AG08396 (cell line): ENCODE measurements around the gene R3HDM2.

Experiments used
- DNase-seq: peaks from one replicate; pipeline ENCODE4 v3.0.0; 2012; ENCODE audit warnings: low spot score, mixed read lengths

Gene R3HDM2

DNA sequence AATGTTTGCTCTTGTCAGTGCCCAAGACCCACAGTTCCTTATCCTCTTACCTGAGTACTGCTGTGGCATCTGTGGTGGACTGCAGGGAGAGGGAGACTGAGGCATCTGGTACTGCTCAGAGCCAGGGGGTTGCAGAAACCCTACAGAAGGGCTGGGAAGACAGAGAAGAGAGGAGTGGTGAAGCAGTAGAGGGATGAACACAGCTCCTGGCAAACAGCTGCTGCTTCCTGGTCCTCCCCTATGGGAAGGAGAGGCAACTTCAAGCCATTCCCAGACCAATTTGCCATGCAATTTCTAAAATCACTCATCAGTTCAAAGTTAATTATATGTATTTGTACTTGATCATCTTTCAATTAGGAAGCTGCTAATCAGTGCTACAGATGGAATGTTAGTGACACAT, 164.2 kb downstream of the R3HDM2 start:
- DNase-seq, result no peak

DNA sequence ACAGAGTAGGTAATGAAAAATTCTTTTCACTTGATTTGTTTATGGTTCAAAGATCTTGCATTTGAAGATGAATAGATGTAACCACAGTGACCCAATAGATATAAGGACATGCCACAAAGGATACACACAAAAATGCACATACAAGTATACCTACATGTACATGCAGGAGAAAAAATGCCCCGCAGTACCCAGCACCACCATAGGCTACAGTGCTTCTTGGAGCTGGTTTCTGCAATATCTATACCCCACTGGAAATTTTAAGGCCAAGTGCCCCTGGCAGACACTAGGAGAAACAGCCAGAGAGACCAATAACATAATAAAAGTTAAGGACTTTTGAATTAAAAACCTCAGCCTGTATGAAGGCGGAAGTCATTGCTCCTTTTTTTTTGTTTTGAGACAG, 167.7 kb downstream of the R3HDM2 start:
- no peak for DNase-seq

DNA sequence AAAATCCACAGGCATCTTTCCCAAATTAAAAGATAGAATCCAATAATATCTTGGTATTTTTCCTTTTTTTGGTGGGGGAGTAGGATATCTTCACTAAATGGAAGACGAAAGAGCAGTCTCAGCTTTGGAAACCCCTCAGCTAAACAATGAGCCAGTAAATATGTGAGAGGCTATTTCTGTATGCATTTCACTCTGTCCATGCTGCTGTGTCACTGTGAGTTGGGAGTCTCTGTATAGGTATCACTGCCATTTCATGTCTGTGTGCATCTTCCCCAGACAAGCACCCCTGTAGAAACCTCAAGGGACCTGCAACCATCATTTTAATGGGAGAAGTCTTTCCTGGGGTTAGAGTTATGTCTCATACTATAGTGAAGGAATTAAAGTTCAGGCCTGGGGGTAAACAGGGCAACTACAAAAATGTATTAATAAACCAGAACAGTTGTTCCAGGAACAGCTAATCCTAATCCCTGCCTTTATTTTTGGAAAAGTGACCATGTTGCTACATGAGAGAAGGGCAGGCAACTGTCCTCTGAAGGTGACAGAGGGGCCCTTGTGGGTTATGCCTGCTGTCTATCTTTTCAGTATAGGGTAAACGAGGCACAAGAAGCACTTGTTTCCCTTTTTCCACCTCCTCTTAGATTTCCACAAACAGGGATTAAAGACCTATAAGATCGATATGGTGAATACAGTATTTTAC, 168.6 kb downstream of the R3HDM2 start:
- DNase-seq, result no peak

DNA sequence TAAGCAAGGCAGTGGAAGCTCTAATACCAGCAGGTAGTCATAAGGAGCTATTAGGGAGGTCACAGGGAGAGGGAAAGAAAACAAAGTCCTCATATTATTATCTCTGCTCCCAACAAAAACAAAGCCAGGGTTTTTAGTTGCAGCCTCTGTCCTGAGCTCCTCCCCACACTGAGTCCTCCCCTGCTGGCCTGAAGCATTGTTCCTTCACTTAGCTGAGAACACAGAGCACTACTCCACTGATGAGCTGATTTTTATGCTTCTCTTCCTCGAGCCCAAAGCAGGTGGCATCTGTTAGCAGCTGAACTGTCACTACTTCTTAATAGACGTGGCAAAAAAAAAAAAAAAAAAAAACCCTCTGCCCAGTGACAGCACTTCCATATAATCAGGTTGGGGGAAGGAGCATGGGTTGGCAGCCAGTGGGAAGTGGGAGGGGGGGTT, 169.4 kb downstream of the R3HDM2 start:
- DNase-seq, result no peak

DNA sequence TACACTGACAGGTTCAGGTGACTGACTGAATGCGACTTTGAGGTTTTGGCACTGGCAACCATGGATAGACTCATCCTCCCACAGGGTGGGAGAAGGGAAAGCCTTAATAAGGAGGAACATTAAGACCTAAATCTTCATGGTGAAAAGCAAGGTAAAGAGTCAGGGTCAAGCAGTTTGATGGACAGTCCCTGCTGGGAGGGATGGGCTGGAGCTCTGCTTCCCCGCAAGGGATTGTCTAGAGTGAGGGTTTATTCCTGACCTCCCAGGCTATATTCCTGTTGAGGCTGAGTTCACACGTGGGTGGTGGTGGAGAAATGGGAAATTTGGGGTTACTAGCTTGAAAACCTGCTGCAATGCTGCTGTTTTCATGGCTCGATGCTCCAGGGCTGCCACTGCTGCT, 170.5 kb downstream of the R3HDM2 start:
- no peak for DNase-seq

DNA sequence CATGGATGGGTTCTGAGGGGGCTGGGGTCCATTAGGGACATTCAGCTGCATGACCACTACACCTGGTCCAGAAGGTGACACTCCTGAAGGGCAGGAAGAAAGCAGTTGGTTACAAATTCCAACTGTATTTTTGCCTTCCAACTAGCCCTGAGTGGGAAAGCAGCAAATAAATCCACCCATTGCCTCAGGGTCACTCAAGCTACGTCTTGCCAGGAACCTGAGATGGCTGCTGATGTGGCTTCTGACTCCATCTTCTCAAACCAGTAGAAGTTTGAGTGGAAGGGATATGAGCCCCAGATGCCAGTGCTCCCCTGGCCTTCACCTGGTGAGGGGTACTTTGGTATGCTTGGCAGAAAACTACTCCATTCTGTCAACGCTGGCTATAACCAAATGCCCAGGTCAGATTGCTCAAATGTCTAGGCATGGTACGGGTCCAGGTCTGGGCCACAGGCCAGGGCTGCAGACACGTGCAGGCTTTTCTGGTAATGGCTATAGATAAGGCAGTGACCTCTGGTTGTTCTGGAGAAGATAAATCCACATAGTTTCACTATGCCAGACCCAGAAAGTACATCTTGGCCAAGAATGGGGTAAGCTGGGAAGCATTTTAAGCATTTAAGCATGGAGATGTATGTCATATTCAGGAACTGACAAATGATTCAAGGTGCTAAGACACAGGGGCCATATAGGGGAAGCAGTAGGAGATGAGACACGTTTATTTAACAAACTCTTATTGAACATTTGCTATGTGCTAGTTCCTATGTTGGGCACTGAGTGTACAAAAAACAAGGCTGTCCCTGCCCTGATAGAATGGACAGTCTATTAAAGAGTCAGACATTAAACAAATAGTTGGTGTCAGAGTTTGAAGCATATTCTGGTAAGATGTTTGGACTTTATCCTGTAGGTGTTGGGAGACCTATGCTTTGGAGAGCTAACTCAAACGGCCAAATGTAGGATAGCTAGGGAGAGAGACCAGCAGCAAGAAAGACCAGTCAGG, 171.6 kb downstream of the R3HDM2 start:
- no peak for DNase-seq

DNA sequence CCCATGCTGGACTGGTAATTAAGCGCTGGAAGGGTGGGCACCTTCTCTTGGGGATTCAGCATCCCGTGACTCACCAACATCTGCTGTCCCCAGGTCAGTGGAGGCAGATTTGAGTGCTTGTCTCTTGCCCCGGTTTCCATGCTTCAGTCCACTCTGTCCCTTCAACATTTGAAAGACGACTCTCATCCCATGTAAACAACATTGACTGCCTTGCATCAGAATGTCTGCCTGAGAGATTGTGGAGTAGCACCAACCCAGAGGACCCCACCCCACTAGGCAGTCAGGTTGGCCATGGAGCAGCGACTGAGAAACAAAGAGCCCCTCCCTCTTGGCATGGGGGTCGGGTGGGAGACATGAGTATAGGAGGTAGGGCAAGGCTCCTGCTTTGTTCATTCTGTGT, 174.9 kb downstream of the R3HDM2 start:
- no peak for DNase-seq

DNA sequence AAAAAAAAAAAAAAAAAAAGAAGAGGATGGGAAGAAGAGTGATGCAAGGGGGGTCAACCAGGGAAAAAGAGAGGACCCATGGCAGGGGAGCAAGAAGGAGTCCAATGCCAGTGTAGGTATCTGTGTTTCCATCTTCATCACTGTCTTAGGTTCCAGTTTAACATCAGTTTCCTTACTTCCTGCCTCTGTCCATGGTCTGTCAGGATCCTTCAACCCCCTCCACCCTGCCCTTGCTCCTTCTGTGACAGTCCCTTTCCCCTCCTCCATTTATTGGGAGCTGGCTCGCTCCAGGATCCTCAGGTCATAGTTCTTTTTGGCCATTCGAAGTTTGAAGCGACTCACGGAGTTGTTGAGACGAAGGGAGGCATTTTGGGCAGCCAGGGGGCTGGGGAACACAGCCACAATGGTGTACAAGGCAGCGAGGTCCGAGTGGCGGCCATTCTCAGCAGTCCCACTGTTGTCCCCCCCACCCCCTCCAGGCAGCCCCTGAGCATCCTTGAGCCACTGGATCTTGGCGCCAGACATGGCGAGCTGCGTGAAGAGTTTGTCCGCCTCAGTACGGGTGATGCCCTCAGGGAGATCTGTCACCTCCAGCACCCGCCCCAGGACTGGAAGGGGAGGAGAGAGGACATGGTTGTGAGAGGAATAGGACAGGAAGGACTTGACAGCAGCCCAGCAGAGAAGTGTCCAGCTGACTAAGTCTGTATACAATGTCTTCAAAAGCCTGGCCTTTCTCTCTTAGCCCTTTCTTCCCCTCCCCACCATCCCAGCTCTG, 176.2 kb downstream of the R3HDM2 start:
- DNase-seq, result no peak

DNA sequence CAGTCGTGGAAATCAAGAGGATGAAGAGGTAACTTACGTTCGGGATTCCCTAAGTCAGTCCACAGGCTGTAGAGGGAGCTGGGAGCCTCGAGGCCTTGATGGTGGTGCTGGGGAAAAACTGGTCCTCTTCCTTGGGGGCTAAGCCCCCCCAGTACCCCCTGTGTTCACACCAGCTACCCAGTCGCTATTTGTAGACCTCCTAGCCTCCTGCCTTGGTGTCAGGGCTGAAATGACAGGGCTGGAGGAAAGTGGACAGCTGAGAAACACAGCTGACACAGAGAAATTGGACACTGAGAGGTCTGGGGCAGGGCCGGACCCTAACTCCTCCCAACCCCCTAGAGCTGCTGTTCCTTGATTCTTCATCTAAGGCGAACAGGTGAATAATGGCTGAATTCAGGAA, 179.9 kb downstream of the R3HDM2 start, which contains the start of gene STAC3:
STAC3 (minus strand) TSS at position 232 of the 400 bp plus-strand sequence. CDS start 1,551 bp downstream, outside the sequence.
- DNase-seq, result no peak

DNA sequence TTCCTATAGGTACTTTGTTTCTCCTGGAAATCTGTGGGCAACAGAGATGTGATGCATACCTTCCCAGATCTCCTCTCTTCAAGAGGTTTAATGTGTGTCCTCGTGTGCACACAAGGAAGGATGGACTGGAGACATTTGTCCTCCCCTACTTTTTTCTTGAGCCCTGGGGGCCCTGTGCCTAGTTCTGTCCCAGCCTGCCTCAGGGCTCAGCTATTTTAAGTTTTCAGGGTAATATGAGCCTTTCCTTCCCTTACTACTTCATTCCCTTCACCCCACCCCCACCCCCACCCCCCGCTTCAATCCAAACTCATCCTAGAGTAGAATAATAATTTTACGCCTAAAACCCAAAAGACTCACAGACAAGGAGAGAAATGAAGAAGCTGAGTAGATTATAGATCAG, 180.3 kb downstream of the R3HDM2 start:
- DNase-seq, result no peak

DNA sequence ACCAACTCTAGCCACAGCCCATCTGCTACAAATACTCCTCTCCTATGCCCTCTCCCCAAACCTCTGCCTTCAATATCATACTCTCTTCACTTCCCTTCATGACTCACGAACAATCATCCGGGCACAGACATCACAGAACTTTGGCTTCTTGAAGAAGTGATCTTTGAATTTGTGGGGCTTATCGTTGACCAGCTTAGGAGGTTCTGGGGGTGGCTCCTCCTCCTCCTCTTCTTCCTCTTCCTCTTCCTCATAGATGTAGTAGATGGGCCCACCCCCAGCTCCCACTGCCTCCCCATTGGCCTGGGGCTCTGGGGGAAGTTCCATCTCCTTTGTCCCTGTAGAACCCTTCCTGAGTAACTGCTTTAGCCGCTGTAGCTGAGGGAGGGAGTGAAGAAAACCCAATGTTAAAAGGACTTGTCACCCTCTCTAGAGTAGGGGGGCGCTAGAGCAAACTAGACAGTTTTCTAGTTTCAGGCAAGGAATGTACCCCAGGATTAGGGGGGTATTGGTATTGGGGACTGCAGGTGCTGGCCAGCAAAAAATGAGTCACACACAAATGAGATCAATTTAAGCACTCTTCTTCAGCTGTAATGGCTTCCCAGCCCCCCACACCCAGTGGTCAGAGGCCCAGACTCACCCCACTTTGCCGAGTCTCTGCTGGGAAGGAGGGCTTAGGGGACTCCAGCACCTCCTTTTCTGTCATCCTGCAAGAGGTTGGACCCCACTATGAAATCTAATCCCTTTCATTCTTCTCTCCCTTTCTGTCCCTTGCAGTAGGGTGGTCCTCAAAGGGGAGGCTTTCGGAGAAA, 181.7 kb downstream of the R3HDM2 start:
- no peak for DNase-seq

DNA sequence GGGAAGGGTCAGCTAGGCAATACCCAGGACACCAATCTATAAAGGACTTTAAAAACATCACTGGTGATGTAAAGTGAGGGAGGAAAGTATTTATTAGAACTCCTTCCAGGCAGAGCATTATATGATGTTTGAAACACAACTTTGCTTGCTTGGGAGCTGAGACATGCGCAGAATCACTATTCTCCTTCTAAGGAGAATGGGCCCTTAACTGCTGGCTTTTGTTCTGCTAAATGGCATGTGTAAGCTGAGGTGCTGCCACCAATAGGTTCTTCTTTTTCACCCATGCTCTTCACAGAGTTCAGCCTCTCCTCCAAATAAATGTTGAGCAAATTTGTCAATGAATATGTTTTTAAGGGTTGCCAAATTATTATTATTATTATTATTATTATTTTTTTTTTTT, 183.8 kb downstream of the R3HDM2 start:
- DNase-seq, result no peak

DNA sequence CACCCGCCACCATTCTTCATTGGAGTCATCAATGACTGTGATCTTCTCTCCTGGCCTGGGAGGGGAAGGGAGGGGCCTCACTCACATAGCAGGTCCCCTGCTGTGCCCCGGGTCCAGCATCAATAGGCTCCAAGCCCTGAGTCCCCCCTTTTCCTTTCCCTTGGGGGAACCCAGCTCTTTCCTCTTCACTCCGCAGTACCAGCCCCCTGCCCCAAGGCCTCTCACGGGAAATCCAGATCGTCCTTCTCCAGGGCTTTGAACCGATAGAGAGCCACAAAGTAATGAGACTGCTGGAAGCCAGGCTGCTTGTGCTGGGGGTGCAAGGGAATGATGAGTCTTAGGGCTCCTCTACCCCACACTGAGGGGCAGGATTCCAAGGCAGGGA, 186.5 kb downstream of the R3HDM2 start:
- DNase-seq, result no peak

DNA sequence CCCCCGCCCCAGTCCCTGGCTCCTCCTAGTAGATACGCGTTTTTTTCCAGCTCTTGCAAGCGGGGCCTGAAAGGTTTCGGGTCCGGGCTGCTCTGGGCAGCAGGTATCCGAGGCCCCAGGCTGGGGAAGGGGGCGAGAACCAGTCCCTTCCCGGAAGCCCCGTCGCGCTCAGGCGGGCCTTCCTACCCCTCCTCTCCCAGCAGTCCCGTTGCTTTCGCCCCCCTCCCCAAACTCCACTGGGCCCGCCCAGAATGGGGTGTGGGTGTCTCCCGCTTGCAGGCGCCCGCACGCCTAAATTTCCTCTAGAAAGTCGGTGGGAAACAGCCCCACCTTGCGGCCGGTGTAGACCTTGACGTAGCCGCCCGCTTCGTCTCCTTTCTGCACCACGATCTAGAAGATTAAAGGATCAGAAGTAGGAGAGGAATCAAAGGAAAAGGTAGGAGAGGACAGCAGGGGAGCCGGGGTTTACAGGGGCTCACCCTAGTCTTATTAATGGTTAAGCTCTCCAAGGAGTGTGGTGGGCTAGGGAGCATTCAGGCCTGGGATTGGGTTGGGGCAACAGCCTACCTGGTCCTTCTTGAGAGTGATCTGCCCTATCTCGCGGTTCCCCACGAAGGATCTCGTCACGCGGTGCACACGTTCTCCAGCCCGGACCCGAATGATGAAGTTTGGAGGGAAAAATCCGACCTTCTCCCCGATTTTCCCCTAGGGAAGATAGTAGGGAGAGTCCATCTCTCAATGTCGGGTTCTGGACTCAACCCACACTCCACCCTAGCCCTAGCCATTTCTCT, 187.1 kb downstream of the R3HDM2 start:
- peak; percentile 79 for DNase-seq

DNA sequence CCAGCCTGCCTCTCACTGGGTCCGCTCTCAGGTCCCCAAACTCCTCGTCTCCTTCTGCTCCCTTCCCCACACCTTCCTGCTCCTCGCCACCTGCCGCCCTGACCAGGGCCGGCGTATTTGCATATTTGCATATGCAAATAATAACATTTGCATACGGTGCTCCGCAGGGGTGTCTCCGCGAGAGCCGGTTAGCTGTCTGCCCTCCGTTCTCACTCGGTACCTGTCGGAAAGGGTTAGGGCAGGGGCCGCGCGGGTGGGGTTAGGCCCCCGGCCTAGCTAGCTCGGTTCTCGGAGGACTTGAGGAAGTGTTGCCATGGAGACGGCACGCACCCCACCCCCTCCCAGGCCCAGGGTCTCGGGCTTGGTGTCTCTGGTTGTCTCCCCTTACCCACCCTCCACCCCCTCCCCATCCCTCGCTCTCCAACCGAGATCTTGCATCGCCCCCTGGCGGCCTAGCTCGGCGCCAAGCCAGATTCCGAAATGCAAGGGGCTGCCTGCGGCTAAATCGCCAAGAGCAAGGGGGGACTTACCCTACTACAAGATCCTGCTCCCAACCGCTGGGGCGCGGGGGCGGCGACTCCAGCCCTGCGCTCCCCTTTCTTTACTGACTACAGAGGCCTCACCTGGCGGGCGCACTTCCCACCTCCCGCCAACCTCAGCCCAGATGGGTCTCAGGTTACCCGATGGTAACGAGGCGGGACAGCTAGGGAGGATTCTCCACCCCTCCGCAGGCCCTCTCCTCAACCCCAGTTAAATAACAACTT, 188.0 kb downstream of the R3HDM2 start:
- DNase-seq, result peak; percentile 41

DNA sequence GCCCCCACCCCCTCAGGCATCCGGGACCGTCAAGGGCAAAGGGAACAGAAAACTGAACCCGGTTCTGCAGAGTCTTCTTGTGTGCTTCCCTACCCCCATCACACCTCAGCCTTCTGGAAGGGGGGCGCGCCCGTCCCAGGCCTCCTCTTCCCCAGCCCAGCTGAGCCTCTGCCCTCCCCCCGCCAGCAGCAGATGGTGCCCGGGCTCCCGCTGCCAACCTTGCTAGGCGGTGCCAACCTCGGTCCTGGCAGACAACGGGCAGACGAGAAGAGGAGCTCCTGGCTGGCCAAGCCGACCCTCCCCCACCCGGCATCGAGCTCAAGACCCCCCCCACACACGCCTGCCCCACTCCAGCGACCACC, 188.5 kb downstream of the R3HDM2 start:
- no peak for DNase-seq

DNA sequence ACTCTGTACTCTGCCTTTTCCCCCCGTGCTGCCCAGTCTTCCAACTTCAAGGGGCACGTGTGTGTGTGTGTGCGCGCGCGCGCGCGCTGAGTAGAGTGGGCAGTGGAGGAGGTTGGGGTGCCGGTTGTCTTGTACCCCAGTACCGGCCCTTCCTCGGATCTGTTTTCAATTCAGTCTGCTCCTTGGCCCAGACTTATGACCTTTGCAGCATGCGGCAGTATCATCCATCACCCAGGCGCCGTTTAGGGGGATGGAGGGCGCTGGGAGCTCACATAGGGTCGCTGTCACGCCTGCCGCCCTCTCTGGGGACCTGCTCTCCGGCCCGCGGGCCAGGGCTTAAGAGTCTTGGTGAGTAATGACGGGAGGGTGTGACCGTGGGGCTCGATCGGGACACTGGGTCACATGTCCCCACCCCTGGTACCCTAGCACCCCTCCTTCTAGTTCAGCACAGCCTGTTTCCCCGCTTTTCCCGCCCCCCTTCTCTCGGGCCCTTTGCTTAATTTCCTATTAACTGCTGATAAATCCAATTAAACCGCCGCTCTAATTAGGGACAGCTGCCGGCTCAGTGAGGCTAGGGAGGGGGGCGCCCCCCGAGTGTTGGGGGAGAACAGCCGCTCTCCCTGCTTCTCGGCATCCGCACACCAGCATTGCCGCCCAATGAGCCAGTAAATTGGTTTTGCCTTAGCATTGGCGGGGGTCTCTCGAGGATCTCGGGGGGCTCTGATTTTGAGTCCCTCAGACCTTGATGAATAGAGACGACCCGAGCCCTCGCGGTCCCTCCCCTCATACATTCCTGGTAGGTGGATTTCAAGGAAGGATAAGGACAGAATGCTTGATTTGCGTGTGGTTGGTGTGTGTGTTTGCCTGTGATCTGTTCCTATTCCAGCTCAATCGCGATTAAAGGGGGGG, 189.2 kb downstream of the R3HDM2 start:
- peak; percentile 17 for DNase-seq

DNA sequence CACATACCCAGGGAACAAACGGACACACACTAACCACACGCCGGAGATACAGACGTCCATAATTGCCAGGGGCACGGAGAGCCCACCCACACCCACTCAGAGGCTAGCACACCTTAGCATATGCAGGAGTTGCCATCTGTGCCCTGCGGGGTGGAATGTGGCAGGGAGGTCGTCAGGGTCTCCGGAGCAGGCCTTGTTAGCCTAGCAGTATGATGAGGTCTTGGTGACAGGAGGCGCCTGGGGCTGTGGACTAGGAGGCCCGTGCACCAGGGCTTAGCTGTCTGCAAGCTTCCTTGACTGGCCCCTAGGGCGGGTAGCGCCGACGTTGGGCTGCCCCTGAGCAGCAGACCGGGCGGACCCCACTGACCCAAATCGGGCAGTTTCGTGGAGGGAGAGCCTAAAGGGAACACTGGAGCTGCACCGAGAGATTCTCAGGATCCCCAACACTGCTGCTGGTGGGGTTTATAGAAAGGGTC, 189.9 kb downstream of the R3HDM2 start:
- peak; percentile 50 for DNase-seq
